ENCODE data around the gene FOXL1.

The FOXL1 gene

DNA sequence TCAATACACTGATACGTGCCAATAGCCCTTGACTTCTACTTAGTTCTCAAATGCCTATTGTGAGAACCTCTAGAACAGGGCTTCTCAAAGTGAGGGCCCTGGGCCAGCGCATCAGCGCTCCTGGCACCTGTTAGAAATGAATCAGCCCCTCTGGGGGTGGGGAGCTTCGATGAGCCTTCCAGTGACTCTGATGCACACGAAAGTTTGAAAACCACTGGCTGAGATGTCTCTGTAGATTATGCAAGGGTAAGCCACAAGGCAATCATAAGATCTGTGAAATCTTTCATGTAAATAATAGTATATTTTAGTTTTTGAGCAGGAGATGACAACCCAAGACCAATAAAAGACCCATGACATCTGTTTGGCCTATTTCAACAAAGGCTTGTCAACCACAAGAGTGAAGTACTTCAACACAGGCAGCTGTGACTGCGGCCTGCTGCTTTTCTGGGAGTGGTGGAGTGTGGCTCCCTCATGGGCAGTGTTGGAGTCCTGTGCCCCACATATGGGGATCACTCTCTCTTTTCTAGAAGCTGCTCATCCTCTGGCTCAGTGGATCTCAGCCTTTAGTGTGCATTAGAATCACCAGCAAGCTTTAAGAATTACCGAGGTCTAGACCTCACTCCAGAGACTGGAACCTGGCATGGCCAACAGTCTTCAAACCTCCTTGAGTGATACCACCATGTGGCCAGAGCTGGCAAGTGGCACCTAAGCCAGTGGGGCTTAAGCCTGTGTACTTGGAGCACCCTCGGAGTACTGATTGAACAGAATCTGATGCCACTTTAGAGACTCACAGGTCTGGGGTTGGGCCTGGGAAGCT is 29.1 kb upstream of the FOXL1 start:
- no peak for DNase-seq

DNA sequence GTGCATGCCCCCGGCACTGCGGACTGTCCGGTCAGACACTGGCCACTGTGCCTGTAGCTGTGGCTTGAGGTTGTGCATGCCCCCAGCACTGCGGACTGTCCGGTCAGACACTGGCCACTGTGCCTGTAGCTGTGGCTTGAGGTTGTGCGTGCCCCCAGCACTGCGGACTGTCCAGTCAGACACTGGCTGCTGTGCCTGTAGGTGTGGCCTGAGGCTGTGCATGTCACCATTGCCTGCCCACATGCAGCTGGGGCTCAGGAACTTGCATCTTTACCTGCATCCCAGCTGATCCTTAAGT is 28.5 kb upstream of the FOXL1 start:
- no peak for DNase-seq

DNA sequence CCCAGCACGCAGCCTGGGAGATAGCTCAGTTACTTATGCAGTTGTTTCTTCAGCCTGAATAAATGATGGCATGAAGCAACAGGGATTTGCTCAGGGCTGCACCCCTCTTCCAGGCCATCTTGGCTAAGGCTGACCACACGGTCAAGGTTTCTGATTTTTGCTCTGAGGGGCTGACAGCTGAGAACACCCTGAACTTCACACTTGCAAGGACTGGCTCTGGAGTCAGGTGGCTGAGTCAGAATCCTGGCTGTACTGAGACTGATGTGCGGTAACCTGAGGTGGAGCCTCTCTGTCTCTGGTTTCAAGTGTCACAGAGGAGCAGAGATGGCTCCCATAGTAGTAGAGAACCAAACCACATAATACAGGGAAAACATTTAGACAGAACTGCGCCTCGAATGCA is 28.1 kb upstream of the FOXL1 start:
- DNase-seq = no peak

DNA sequence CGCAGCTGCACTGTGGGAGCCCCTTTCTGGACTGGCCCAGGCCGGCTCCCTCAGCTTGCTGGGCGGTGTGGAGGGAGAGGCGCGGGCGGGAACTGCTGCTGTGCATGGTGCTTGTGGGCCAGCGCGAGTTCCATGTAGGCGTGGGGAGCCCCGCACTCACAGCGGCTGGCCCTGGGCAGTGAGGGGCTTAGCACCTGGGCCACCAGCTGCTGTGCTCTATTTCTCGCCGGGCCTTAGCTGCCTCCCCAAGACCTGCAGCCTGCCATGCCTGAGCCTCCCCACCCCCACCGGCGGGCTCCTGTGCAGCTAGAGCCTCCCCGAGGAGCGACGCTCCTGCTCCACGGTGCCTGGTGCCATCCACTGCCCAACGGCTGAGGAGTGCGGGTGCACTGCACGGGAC is 25.0 kb upstream of the FOXL1 start:
- no peak for DNase-seq

- DNase-seq = no peak
These were observed 23.8 kb upstream of the FOXL1 start for GRCh38 chr16:86554599-86554916.

DNA sequence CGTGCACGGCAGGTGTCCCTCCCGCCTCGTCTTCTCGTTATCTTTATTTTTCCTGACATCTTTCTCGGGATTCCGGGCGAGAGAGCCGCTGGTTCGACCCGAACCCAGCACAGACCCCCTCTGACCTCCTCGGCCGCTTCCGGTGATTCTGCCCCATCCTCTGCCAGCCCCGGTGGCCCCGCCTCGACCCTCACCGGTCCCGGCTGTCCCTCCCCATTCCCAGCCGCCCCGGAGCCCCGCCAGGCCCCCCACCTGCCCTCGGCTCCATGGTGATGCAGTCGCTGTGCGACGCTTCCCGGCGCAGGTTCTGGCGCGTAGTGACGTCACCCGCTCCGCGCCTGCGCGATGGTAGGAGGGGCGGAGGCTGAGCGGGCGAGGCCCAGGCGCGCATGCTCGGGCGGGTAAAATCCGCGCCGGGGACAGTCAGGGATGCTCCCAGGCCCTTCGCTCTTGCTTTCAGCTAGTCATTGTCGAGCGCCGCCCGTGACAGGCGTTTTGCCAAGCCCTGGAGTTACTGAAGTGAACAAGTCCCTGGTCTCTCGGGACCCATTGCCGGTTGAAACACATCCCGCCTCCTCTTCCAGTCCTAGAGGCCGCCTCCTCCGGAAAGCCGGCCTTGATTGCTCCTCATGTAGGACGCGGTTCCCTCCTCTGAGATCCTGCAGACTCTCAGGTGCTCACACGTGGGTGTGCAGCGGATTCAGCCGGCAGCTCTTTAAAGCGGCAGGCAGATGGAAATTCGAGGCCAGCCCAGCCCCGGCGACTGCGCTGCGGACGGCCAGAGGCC is 23.2 kb upstream of the FOXL1 start, which contains the start of gene MTHFSD:
TSS of gene MTHFSD (minus strand) at position 319 of the 787 bp plus-strand sequence. CDS start at position 268, 51 bp downstream.
- DNase-seq = peak; percentile 95

DNA sequence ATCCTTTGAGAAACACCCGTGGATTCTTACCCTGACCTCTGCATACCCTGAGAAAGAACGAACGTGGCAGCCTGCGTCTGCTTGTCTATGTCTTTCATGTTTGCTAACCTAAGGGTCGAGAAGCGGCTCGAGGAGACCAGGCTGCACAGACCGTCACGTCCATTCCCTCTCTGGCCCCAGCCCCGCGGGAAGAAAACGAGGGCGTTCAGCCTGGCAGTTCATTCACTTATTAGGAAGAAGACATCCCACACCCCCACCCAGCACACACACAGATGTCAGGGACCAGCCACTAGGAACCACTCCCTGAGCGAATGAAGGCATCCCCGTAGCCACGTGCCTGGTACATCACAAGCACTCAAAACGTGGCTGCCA is 22.7 kb upstream of the FOXL1 start:
- DNase-seq = no peak

- no peak for DNase-seq
These were observed 21.8 kb upstream of the FOXL1 start for GRCh38 chr16:86556576-86556975.

- DNase-seq = no peak
These were observed 20.8 kb upstream of the FOXL1 start for GRCh38 chr16:86557587-86557986.

DNA sequence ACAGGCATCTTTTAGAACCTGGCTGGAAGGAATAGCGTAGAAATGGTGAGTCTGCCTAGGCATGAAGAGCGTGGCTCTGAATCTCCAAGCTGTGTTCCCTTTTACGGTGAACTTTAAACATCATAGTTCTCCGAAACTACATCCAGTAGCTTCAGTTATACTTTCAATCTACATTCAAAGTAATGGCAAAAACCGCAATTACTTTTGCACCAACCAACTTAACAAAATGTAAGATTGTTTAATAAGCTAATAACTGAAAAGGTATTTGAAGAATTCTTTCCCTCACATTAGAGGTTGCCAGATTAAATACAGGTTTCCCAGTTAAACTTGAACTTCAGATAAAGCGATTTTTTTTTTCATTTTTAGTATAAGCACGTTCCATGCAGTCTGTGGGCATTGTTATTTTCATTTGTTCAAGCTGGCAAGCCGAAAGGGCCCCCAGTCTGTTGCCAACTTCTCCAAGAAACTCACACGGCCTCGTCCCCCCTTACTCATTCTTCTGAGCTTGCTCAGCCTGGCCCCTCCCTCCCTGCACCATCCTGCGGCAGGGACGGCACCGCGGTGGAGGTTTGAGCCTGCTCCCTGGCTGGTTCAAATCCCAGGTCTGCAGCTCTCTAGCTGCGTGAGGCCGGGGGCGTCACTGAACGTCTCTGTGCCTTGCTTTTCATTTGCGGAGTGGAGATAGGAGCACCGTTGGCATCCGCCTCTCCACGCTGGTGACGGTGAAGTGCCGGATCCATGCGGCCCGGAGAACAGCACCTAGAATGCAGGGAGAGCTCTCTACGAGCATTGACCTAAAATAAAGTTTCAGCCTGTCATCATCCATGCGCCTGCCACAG is 19.8 kb upstream of the FOXL1 start:
- no peak for DNase-seq

GRCh38 chr16:86559802-86560305 is 18.5 kb upstream of the FOXL1 start:
- no peak for DNase-seq

GRCh38 chr16:86562356-86562755 is 16.0 kb upstream of the FOXL1 start:
- no peak for DNase-seq

DNA sequence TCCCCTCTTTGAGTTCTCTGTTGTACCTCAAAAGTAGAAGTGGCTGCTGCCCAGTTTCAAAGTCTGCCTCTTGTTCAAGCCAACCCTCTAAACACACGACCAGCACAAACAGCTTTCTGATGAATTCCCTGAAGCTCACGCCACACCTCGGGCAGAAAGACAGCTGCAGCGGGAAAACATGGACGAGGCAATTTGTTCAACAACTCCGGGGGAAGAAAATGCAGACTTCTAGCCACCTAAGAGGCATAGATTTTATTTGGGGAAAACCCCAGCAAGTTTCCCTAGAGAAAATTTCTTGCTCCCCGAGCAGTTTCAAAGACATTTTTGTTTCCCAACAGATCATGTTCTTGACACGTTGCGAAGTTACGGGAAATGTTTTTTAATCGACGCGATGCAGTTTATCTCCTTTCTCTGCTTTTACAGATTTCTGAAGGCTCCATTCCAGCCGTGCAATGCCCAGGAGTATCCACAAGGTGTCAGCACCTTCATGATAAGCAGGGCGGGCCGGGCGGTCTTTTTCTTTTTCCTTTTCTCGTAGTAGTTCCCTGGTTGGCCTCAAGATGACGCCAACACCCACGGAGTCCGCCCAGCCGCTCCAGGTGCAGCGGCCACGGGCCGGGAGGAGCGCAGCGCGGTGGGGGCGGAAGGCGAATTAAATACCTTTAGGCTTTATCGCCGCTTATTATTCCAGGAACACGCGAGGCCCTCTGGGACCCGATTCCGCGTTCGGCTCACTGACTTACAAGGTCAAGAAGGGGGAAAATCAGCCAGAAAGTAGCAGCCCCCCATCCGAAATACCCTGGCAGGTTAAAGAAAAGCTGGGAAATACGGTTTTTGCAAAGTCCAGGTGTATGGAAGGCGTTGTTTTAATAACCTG is 14.6 kb upstream of the FOXL1 start:
- DNase-seq = peak; percentile 80

DNA sequence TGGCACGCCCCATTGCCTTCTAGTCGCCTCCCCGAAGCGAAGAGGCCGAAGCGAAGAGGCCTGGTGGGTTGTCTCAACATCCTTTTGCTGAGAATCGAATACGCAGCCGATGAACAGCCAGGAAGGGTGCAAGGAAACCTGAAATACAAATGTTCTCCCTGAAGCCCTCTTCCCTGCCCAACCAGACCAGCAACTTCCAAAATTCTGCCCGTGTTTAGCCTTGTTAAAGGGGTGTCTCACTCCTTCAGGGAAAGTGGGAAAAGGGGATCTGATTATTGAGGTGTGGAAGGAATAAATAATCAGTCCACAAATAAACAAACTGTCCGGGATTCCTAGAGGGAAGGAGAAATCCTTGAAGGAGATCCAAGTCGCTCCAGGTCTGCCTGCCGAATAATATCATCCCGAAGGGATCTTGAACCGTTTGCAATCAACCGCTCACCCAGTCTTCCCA is 13.1 kb upstream of the FOXL1 start:
- no peak for DNase-seq

DNA sequence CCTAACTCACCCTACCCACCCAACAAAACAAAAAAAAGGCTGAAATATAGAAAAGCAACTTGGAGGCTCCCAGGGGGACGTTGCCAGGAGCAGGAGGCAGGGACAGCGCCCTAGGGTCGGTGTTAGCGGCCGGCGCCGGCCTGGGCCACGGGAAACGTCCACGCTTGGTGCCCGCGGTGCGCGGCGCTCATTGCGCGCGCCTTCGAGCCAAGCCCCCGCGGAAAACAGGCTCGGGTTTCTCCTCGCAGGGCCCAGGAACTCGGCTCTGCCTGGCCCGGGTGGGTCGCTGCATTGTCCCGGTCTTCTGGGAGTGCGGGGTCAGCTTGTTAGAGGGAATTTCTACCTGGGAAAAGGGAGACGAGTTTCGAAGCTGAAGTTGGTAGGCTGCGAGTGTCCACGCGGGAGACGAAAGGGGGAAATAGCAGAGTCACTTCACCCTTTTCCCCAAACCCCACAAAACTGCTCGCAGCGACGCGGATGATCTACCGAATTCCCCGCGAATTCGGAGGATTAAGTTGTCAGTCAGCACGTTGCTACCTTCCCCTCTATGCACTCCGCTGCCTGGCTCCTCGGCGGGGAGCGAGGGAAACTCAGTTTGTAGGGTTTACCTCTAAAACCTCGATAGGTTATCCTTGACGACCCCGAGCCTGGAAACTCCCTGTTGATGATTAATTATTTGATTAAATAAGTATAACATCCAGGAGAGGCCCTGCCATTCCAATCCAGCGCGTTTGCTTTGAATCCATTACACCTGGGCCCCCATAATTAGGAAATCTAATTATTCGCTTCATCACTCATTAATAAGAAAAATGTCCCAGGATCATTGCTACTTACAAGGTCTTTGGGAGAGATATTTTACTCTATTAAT is 12.5 kb upstream of the FOXL1 start:
- no peak for DNase-seq

DNA sequence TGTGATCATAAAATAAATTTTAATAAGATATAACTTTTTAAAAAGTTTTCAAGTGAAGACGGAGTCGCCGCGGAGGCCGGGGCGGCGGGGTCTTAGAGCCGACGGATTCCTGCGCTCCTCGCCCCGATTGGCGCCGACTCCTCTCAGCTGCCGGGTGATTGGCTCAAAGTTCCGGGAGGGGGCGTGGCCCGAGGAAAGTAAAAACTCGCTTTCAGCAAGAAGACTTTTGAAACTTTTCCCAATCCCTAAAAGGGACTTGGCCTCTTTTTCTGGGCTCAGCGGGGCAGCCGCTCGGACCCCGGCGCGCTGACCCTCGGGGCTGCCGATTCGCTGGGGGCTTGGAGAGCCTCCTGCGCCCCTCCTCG is 11.8 kb upstream of the FOXL1 start, which contains the start of gene FOXC2:
TSS of gene FOXC2 (plus strand) at position 229 of the 365 bp plus-strand sequence. CDS start 507 bp downstream, outside the sequence.
- no peak for DNase-seq

- no peak for DNase-seq
These were observed 11.2 kb upstream of the FOXL1 start for GRCh38 chr16:86566966-86567700.

GRCh38 chr16:86567701-86568581 is 10.4 kb upstream of the FOXL1 start:
- DNase-seq = no peak
